Central memory CD8-positive, alpha-beta T cell (primary cell): ENCODE data around the gene DCTN3.

Experiments used
- ATAC-seq: fragments of 150-1000 bp; cut with Tn5 transposase; replicated peaks from 2 replicates; pipeline ENCODE4 v1.10.0; 2022; ENCODE audit warnings: mild to moderate bottlenecking, moderate FRiP score, moderate number of reproducible peaks; ENCODE audit not compliant: poor library complexity, severe bottlenecking; ENCODE audit errors: extremely low read depth
- DNase-seq, 2 donors: peaks; one replicate each; pipeline ENCODE4 v3.0.0; 2021; ENCODE audit warnings: low spot score in 2 of 2
- H3K27ac Mint-ChIP-seq: one replicate; pipeline ENCODE4 v1.8.0; 2022; ENCODE audit warnings: low read depth, mild to moderate bottlenecking, moderate library complexity, mixed read lengths
- H3K27me3 Mint-ChIP-seq: one replicate; pipeline ENCODE4 v1.8.0; 2022; ENCODE audit warnings: mixed read lengths
- H3K36me3 Mint-ChIP-seq: one replicate; pipeline ENCODE4 v1.8.0; 2022; ENCODE audit warnings: mild to moderate bottlenecking, moderate library complexity, mixed read lengths; ENCODE audit not compliant: insufficient read depth
- H3K4me1 Mint-ChIP-seq: one replicate; pipeline ENCODE4 v1.8.0; 2022; ENCODE audit warnings: mixed read lengths
- H3K4me3 Mint-ChIP-seq: one replicate; pipeline ENCODE4 v1.8.0; 2022; ENCODE audit warnings: mild to moderate bottlenecking, moderate library complexity, mixed read lengths
- H3K9me3 Mint-ChIP-seq: one replicate; pipeline ENCODE4 v1.8.0; 2022; ENCODE audit warnings: mixed read lengths

Gene DCTN3

DNA sequence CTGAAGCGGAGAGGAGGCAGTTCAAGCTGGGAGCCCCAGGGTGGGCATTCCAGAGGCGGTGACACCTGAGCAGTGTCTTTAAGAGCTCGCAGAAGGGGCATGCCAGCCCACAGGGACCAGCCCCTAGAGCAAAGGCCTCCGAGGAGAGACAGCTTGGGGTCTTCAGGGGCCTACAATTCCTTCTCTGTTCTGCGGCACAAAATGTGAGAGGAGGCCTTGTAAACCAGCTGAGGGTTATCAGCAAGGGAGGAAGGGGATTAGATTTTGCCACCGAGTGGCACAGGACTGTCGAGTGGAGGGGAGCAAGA, 17.8 kb upstream of the DCTN3 start:
- Mint-ChIP-seq H3K9me3 (no peaks in the 10 kb centered on the region), H3K27me3 (no peaks in the 10 kb centered on the region), H3K36me3 (peaks cover 11% of the 10 kb centered on the region), H3K4me1 (peaks cover 37% of the 10 kb centered on the region), H3K4me3 (peak overlapping the region; percentile 85), H3K27ac (peak overlapping the region; percentile 98)
- DNase-seq (no peak), ATAC-seq (no peak)

DNA sequence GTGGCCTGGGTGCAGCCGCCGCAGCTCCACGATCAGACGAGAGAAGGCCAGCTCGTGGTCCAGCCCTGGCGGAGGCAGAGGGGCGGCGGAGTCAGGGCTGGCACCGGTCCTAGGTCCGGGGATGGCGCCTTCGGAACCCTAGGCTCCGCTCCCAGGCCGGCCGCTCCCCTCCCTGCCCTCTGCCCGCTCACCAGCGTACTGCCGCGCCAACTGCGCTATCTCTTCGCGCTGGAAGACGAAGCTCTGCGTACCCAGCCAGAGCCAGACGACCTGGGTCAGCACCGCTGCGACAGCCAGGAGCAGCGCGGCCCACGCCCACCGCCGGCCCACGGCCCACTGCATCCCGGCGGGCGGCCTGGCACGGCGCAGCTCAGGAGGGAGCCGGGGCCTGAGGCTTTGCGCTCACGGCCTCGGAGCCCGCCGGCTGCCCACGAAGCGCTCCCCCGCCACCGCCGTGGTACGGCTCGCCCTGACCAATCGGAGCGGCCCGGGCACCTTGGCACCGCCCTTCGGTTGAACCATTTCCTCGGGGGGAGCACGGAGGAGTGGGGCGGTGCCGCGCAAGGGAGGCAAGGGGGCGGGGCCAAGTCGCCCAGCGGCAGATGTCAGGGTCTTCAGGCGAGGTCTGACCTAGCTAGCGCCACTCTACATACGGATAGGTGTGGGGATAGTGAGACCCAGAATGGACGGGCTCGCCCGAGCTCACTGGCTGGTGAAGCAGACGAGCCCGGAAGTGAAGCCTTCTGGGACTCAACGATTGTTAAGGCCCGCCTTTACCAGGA, 17.3 kb upstream of the DCTN3 start, which contains the start of gene SIGMAR1:
SIGMAR1 (minus strand) TSS at position 432 of the 782 bp plus-strand sequence; CDS start at position 342, 90 bp downstream.
- ATAC-seq (peak; percentile 92), DNase-seq (peak; percentile 90 to 91)
- peak within 1 kb of the TSS; percentile 98 for H3K27ac Mint-ChIP-seq
- H3K36me3 Mint-ChIP-seq: peaks cover 11% of the 10 kb centered on the region
- no peaks in the 10 kb centered on the region for H3K27me3 Mint-ChIP-seq
- H3K4me3 Mint-ChIP-seq: peak within 1 kb of the TSS; percentile 85
- H3K9me3 Mint-ChIP-seq: no peaks in the 10 kb centered on the region
- H3K4me1 Mint-ChIP-seq: peaks cover 37% of the 10 kb centered on the region

GRCh38 chr9:34636791-34637355, 16.6 kb upstream of the DCTN3 start:
- Mint-ChIP-seq H3K27me3 (no peaks in the 10 kb centered on the region), H3K4me3 (peak overlapping the region; percentile 85), H3K27ac (peak overlapping the region; percentile 98), H3K36me3 (peaks cover 12% of the 10 kb centered on the region), H3K4me1 (peaks cover 37% of the 10 kb centered on the region), H3K9me3 (no peaks in the 10 kb centered on the region)
- DNase-seq (no peak), ATAC-seq (no peak)

- peaks cover 37% of the 10 kb centered on the region for H3K4me1 Mint-ChIP-seq
- no peak overlapping the region for H3K4me3 Mint-ChIP-seq
- H3K9me3 Mint-ChIP-seq: no peaks in the 10 kb centered on the region
- peaks cover 13% of the 10 kb centered on the region for H3K36me3 Mint-ChIP-seq
- DNase-seq (no peak), ATAC-seq (no peak)
- peaks cover 4% of the 10 kb centered on the region for H3K27me3 Mint-ChIP-seq
- no peak overlapping the region for H3K27ac Mint-ChIP-seq
These were observed 15.3 kb upstream of the DCTN3 start for GRCh38 chr9:34635556-34635955.

DNA sequence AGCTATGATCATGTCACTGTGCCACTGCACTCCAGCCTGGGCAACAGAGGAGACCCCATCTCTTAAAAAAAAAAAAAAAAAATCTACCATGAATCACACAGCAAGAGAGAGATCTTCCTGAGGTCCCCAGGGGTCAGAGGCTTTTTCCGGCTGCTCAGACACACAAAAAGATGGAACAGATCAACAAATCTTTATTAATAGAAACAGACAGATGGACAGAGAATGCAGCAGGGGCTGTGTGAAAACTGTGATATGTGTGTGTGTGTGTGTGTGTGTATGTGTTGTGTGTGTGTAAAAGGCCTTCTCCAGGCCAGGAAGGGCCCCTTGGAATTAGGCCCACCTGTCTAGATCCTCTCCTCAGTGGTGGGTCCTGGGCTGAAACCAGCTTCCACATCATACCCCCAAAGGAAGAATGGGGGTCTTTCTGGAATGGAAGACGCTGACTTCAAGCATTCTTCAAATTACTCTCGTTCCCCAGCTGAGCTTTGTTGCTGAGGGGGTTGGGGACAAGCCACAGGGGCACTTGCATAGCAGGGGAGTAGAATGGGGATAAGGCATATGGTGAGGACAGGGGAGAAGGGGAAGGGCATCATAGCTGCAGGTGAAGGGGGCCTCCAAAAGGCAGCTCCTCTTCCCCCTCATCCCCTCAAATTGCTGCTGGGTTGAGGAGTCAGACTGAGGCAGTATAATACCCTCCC, 14.4 kb upstream of the DCTN3 start:
- Mint-ChIP-seq H3K36me3 (peaks cover 13% of the 10 kb centered on the region), H3K9me3 (no peaks in the 10 kb centered on the region), H3K27ac (no peak overlapping the region), H3K27me3 (peaks cover 12% of the 10 kb centered on the region), H3K4me1 (peaks cover 37% of the 10 kb centered on the region), H3K4me3 (no peak overlapping the region)
- no peak for DNase-seq
- no peak for ATAC-seq

- ATAC-seq (peak; percentile 12), DNase-seq (peak; percentile 61 to 69)
- Mint-ChIP-seq H3K4me1 (peaks cover 43% of the 10 kb centered on the region), H3K9me3 (no peaks in the 10 kb centered on the region), H3K27ac (no peak overlapping the region), H3K27me3 (peaks cover 19% of the 10 kb centered on the region), H3K36me3 (peaks cover 13% of the 10 kb centered on the region), H3K4me3 (no peak overlapping the region)
These were observed 13.7 kb upstream of the DCTN3 start for GRCh38 chr9:34633851-34634550.

DNA sequence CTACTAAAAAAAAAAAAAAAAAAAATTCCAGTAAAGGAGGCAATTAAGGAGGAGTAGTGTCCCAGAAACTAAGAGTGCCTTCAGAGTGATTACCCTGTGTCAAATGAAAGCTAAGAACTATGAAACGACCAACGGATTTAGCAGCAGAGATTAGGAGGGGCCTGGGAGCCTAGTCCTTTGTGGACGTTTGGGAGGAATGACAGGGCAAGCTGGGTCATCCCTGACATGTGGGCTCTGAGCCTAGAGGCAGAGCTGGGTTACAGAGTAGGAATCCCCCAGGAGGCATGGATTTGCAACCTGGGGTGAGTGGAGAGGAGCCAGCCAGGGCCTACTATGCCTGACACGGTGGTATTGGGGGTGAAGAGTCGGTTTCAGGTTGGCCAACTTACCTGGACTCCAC, 12.9 kb upstream of the DCTN3 start:
- H3K4me1 Mint-ChIP-seq: peaks cover 42% of the 10 kb centered on the region
- peaks cover 28% of the 10 kb centered on the region for H3K27me3 Mint-ChIP-seq
- H3K36me3 Mint-ChIP-seq: peaks cover 15% of the 10 kb centered on the region
- no peak overlapping the region for H3K4me3 Mint-ChIP-seq
- no peak for DNase-seq
- H3K27ac Mint-ChIP-seq: no peak overlapping the region
- no peaks in the 10 kb centered on the region for H3K9me3 Mint-ChIP-seq
- no peak for ATAC-seq

DNA sequence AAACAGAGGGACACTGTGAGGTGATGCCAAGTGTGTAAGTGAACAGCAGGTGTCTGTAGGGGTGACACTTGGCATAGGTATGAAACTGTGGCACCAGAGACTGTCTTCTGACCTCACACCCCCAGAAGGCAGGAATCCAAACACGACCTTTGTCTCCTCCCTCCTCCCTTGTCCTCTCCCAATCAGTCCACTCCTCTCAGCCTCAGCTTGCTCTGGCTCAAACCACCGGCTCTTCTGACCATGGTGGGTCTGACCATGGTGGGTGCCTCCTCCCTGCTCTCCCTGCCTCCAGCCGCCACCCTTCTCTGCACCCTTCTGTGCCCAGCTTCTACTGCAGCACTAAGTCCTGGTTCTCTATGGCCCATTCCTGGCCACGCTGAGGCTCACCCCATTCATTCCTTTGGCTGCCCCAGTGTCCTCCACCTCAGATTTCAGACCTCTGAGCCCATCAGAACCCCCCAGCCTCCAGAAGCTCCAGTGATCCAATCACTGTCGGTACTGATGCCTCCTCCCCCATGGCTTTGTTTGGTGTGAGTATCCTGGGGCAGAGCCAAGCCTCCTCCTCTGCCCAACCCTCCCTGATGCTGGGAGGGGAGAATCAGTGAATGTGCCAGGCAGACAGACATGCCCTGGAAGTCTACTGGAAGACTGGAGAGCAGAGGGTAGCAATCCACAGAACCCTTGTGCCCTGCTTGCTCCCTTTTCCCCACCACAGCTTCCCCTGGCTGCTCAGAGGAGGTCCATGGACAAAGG, 10.3 kb upstream of the DCTN3 start:
- Mint-ChIP-seq H3K27me3 (peaks cover 53% of the 10 kb centered on the region), H3K36me3 (peaks cover 6% of the 10 kb centered on the region), H3K27ac (no peak overlapping the region), H3K4me3 (peak overlapping the region; percentile 79), H3K9me3 (no peaks in the 10 kb centered on the region), H3K4me1 (peaks cover 26% of the 10 kb centered on the region)
- DNase-seq (no peak), ATAC-seq (no peak)

DNA sequence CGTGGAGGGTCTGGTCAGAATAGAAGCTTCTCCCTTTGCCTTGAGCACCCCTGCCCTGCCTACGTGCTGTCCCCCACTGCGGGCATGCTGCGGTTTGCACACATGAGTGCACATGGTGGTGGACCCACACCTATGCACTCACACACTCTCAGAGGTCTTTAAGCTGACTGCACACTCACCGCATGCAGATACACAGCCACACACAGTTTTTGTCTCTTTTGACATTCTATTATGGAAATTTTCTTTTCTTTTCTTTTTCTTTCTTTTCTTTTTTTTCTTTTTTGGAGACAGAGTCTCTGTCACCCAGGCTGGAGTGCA, 9.2 kb upstream of the DCTN3 start:
- ATAC-seq (no peak), DNase-seq (no peak)
- Mint-ChIP-seq H3K4me3 (peak overlapping the region; percentile 79), H3K27me3 (peaks cover 62% of the 10 kb centered on the region), H3K4me1 (peaks cover 22% of the 10 kb centered on the region), H3K36me3 (peaks cover 6% of the 10 kb centered on the region), H3K9me3 (no peaks in the 10 kb centered on the region), H3K27ac (no peak overlapping the region)

- ATAC-seq (peak; percentile 78), DNase-seq (peak in 1 of 2 donors; percentile 22)
- H3K4me3 Mint-ChIP-seq: peak within 1 kb of the TSS; percentile 79
- peak within 1 kb of the TSS; percentile 0 for H3K27ac Mint-ChIP-seq
- peaks cover 18% of the 10 kb centered on the region for H3K4me1 Mint-ChIP-seq
- peaks cover 5% of the 10 kb centered on the region for H3K36me3 Mint-ChIP-seq
- no peaks in the 10 kb centered on the region for H3K9me3 Mint-ChIP-seq
- peaks cover 66% of the 10 kb centered on the region for H3K27me3 Mint-ChIP-seq
These were observed 8.6 kb upstream of the DCTN3 start, which contains the start of gene ARID3C for GRCh38 chr9:34628656-34629490. Gene ARID3C (minus strand): TSS chr9:34629066. CDS start chr9:34628014, 1,052 bp downstream.
